Measurements from ENCODE around the gene DOCK1.

GRCh38 chr10:127151541-127151940, 246.3 kb downstream of the DOCK1 start:
- TF ChIP-seq EZH2phosphoT487 (IDR thresholded peaks at IDR 0.05; ENCODE audit: insufficient read depth, low read depth), result no peak
- no peak for TF ChIP-seq EZH2 (IDR thresholded peaks at IDR 0.05; ENCODE audit: insufficient read depth, poor library complexity, severe bottlenecking)
